ENCODE results near the gene ACO2. TPM values are rescaled to one million over a fixed set of nuclear protein-coding genes. Genes with fewer than 3 reads are reported as not detected.
A peak's percentile ranks its signal among the peaks of the same experiment; 100 is the strongest.

The ACO2 gene
- total RNA-seq, 1 experiment from 2014 or later: 66.6 TPM

DNA sequence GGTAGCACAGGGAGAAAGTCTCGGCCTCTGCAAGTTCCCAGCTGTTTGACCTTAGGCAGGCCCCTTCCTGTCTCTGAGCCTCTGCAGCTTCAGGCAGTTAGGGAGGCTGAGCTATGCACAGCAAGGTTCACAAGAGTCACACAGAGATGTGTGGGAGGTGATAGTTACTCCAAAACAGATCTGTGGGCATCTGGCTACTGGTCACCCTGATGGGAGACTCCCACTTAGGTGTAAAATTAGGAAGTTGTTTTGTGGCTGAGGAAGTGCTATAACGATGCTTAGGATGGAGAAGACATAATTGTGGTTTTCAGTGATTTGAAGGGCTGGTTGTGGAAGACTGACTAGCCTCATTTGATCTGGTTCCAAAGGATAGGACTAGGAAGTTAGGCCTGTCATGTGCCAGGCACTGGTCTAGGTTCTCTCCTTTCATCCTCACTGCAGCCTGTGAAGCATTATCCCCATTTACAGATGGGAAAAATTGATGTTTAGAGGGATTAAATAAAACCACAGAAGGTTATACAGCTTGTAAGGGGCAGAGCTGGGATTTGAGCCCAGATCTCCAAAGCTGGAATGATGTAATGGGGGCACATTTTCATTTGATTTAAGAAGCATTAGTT, 13.5 kb downstream of the ACO2 start:
- no peak overlapping the region for H2BK15ac ChIP-seq (ENCODE audit: low read depth, low read length)
- no peak overlapping the region for H2BK5ac ChIP-seq (ENCODE audit: insufficient read length, low read length)
- H3K79me1 ChIP-seq (ENCODE audit: insufficient read depth, low read depth, low read length, poor library complexity, severe bottlenecking): no peaks in the 10 kb centered on the region
- no peaks in the 10 kb centered on the region for H3K9me3 ChIP-seq (ENCODE audit: control insufficient read depth, low read depth, low read length)
- Mint-ChIP-seq H3K36me3 (ENCODE audit: insufficient read depth in 1 of 3, low read depth in 3 of 3) (no peaks in the 10 kb centered on the region; a peak in 1 of 7 replicates), H3K4me3 (peak overlapping the region in 1 of 2 experiments; percentile 22; a peak in 2 of 5 replicates), H3K4me1 (peaks cover 55 to 62% of the 10 kb centered on the region in 2 experiments), H3K27me3 (ENCODE audit: low read depth) (no peaks in the 10 kb centered on the region), H3K27ac (peak overlapping the region; percentile 0 to 78 (median 68); a peak in 6 of 7 replicates), H3K9me3 (no peaks in the 10 kb centered on the region)
- H3K23ac ChIP-seq (ENCODE audit: insufficient read length, low read depth, low read length): no peak overlapping the region
- H3K4ac ChIP-seq (ENCODE audit: low read depth, low read length): no peak overlapping the region
- peaks cover 2% of the 10 kb centered on the region for H4K20me1 ChIP-seq (ENCODE audit: control insufficient read depth, insufficient read depth, insufficient read length)
- no peak overlapping the region for H3K14ac ChIP-seq (ENCODE audit: insufficient read depth, low read length)
- H3K23me2 ChIP-seq (ENCODE audit: insufficient read length, low read depth, low read length, poor library complexity, severe bottlenecking): no peaks in the 10 kb centered on the region
- H2AK5ac ChIP-seq (ENCODE audit: insufficient read length, low read length): no peak overlapping the region
- H2AFZ ChIP-seq (ENCODE audit: low read length): no peak overlapping the region
- H3K18ac ChIP-seq (ENCODE audit: insufficient read length, low read depth, low read length): no peak overlapping the region
- no peak overlapping the region for H2BK120ac ChIP-seq (ENCODE audit: low read depth, low read length, poor library complexity, severe bottlenecking)
- no peak overlapping the region for H4K8ac ChIP-seq (replicated peaks; ENCODE audit: insufficient read length, low read depth, low read length)
- H4K91ac ChIP-seq (ENCODE audit: insufficient read length, low read depth, low read length): no peak overlapping the region
- H3K9ac ChIP-seq (ENCODE audit: extremely low read depth, insufficient read length, low read length): no peak overlapping the region
- H3K4me2 ChIP-seq (ENCODE audit: insufficient read depth, insufficient read length, low read length): peak overlapping the region; percentile 4
- H3K4me1 ChIP-seq (ENCODE audit: insufficient read depth, low read length): peaks cover 15% of the 10 kb centered on the region
- TF ChIP-seq, protein P1, sequence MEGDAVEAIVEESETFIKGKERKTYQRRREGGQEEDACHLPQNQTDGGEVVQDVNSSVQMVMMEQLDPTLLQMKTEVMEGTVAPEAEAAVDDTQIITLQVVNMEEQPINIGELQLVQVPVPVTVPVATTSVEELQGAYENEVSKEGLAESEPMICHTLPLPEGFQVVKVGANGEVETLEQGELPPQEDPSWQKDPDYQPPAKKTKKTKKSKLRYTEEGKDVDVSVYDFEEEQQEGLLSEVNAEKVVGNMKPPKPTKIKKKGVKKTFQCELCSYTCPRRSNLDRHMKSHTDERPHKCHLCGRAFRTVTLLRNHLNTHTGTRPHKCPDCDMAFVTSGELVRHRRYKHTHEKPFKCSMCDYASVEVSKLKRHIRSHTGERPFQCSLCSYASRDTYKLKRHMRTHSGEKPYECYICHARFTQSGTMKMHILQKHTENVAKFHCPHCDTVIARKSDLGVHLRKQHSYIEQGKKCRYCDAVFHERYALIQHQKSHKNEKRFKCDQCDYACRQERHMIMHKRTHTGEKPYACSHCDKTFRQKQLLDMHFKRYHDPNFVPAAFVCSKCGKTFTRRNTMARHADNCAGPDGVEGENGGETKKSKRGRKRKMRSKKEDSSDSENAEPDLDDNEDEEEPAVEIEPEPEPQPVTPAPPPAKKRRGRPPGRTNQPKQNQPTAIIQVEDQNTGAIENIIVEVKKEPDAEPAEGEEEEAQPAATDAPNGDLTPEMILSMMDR (conservative IDR thresholded peaks at IDR 0.05): no peak
- no peak overlapping the region for H3K27ac ChIP-seq (ENCODE audit: insufficient read length, low read depth, low read length)
- H3K27me3 ChIP-seq (ENCODE audit: insufficient read depth, low read length): no peaks in the 10 kb centered on the region
- H2BK12ac ChIP-seq (ENCODE audit: insufficient read length, low read depth, low read length): no peak overlapping the region
- H4K5ac ChIP-seq (ENCODE audit: insufficient read length, low read depth, low read length): no peak overlapping the region
- H3K79me2 ChIP-seq (ENCODE audit: insufficient read depth, low read length): peaks cover 6% of the 10 kb centered on the region; the same call in 1 of the 2 replicates
- H2BK20ac ChIP-seq (ENCODE audit: low read depth, low read length, poor library complexity, severe bottlenecking): no peak overlapping the region
- H3K56ac ChIP-seq (ENCODE audit: insufficient read length, low read depth, low read length): no peak overlapping the region
- no peak overlapping the region for H3T11ph ChIP-seq (ENCODE audit: low read length)
- DNase-seq: no peak
- WGBS (ENCODE audit: extremely low coverage, insufficient read length, low lambda C conversion rate): no CpG with 5 or more reads among the region's 2 CpGs

Measured in H9 (cell line).